ENCODE data around the gene GAS6.

GAS6 gene

GRCh38 chr13:113787694-113788093 is 76.2 kb downstream of the GAS6 start:
- TF ChIP-seq ARNTL (CRISPR knock-in tag; IDR thresholded peaks at IDR 0.05; ENCODE audit: borderline replicate concordance, low read depth) (no peak), GLIS3 (CRISPR knock-in tag; IDR thresholded peaks at IDR 0.05) (no peak)
- no peak for ATAC-seq

- ATAC-seq, result no peak
- TF ChIP-seq RARB (CRISPR knock-in tag; IDR thresholded peaks at IDR 0.05) (no peak), GLIS3 (CRISPR knock-in tag; IDR thresholded peaks at IDR 0.05) (no peak), ISL1 (CRISPR knock-in tag; IDR thresholded peaks at IDR 0.05) (no peak), SNAI2 (CRISPR knock-in tag; IDR thresholded peaks at IDR 0.05) (no peak), ZNF565 (CRISPR knock-in tag; conservative IDR thresholded peaks at IDR 0.05; ENCODE audit: low read depth) (no peak), TCF4 (CRISPR knock-in tag; IDR thresholded peaks at IDR 0.05; ENCODE audit: borderline replicate concordance) (no peak), CSDC2 (CRISPR knock-in tag; IDR thresholded peaks at IDR 0.05) (no peak), PATZ1 (CRISPR knock-in tag; IDR thresholded peaks at IDR 0.05; ENCODE audit: borderline replicate concordance) (no peak), TSHZ2 (CRISPR knock-in tag; IDR thresholded peaks at IDR 0.05) (no peak), ZFP3 (CRISPR knock-in tag; IDR thresholded peaks at IDR 0.05) (no peak), POU6F1 (CRISPR knock-in tag; IDR thresholded peaks at IDR 0.05; ENCODE audit: borderline replicate concordance, low read depth) (no peak), OSR1 (CRISPR knock-in tag; IDR thresholded peaks at IDR 0.05) (no peak), PPARA (CRISPR knock-in tag; IDR thresholded peaks at IDR 0.05; ENCODE audit: borderline replicate concordance) (no peak), ZNF70 (CRISPR knock-in tag; IDR thresholded peaks at IDR 0.05) (no peak), BACH2 (CRISPR knock-in tag; IDR thresholded peaks at IDR 0.05; ENCODE audit: borderline replicate concordance) (no peak), CSRNP3 (CRISPR knock-in tag; IDR thresholded peaks at IDR 0.05) (no peak), ZC3H10 (CRISPR knock-in tag; IDR thresholded peaks at IDR 0.05) (no peak), CREB5 (CRISPR knock-in tag; IDR thresholded peaks at IDR 0.05; ENCODE audit: low read depth) (no peak), ARNTL (CRISPR knock-in tag; IDR thresholded peaks at IDR 0.05; ENCODE audit: borderline replicate concordance, low read depth) (no peak)
Measured at GRCh38 chr13:113786262-113786841, 77.5 kb downstream of the GAS6 start.

GRCh38 chr13:113785051-113786010 is 78.5 kb downstream of the GAS6 start:
- TF ChIP-seq TSHZ2 (CRISPR knock-in tag; IDR thresholded peaks at IDR 0.05), result no peak
- no peak for TF ChIP-seq OSR1 (CRISPR knock-in tag; IDR thresholded peaks at IDR 0.05)
- TF ChIP-seq ISL1 (CRISPR knock-in tag; IDR thresholded peaks at IDR 0.05), result no peak
- ATAC-seq, result no peak; the same call in 2 of the 3 replicates

Measured in SK-N-SH treated with all-trans-retinoic acid at 6 μM for 48 hours (cell line).